Adrenal gland (tissue), 12 donors: Measurements from ENCODE around the gene RTP5. TPM values are rescaled to one million over a fixed set of nuclear protein-coding genes. Genes with fewer than 3 reads are reported as not detected.

Experiments
- DNase-seq, 7 donors: peaks; one replicate each; pipeline ENCODE4 v3.0.0-alpha.2; 2019 to 2020
- H3K27ac ChIP-seq, 5 donors: fragments of 200-600 bp; sonication (generic) in 4 of 5; 1 replicate in 3 of 5; 2 replicates in 2 of 5; pipeline versions ENCODE4 v1.5.1 to v1.8.0; 2016 to 2020; ENCODE audit warnings: mild to moderate bottlenecking in 1 of 5
- H3K27me3 ChIP-seq: fragments of 200-600 bp; 2 replicates; pipeline ENCODE4 v1.8.0; 2021
- H3K36me3 ChIP-seq, 2 donors: fragments of 200-600 bp; replicated peaks in 1 of 2; 1 replicate in 1 of 2; 2 replicates in 1 of 2; pipeline versions ENCODE4 v1.5.1 to v1.8.0; 2018 to 2022
- H3K4me1 ChIP-seq, 2 donors: fragments of 200-600 bp; replicated peaks in 1 of 2; 1 replicate in 1 of 2; 2 replicates in 1 of 2; pipeline versions ENCODE4 v1.5.1 to v1.8.0; 2018 to 2021
- H3K4me3 ChIP-seq, 4 donors: fragments of 200-600 bp; sonication (generic) in 3 of 4; one replicate each; pipeline ENCODE4 v1.5.1; 2016 to 2018
- H3K9me3 ChIP-seq, 3 donors: fragments of 200-600 bp; sonication (generic) in 1 of 3; replicated peaks in 1 of 3; 1 replicate in 2 of 3; 2 replicates in 1 of 3; pipeline versions ENCODE4 v1.5.1 to v1.8.0; 2016 to 2021
- POLR2A ChIP-seq, 2 donors: fragments of 450-650 bp; IDR thresholded peaks; one replicate each; pipeline ENCODE4 v1.6.1; 2017; ENCODE audit warnings: antibody characterized with exemption in 2 of 2, mild to moderate bottlenecking in 2 of 2, moderate library complexity in 1 of 2
- WGBS, 4 donors: extraction: QIAGEN DNeasy Blood & Tissue Kit in 2 of 4; methylation state at CpG; one replicate each; pipeline versions ENCODE4 v1.1.5 to v1.1.7; 2013 to 2017; 5-methylcytosine and 5-hydroxymethylcytosine counted together
- intact Hi-C, 2 donors: fragments of 100-400 bp; cut with DNase I; formaldehyde crosslinking; loops; one replicate each; pipeline versions ENCODE4 v1.14.1 to v1.15.0; 2022 to 2023
- polyA plus RNA-seq, 3 donors: library from polyadenylated mRNA; stranded (reverse); fragments of 200-250 nt in 2 of 3; fragments of 350-450 nt in 1 of 3; fragmentation: Illumina TruSeq in 1 of 3; extraction: RNeasy Lipid Tissue Mini Kit (QIAGEN cat#74804) in 1 of 3; gene quantifications; one replicate each; pipeline ENCODE4 v1.2.3, GENCODE V29; 2013 to 2014
- total RNA-seq, 9 donors: library from RNA; depleted of rRNA in 4 of 9; stranded (reverse); fragments of >200 nt in 4 of 9; fragments of 120-200 nt in 1 of 9; fragmentation: NEBNext Ultra II Directional in 1 of 9; extraction: Animal tissue kit (Norgen Biotek cat#: 25700) in 1 of 9; gene quantifications; one replicate each; pipeline versions ENCODE4 v1.1.0 to v1.2.4, GENCODE V29; 2013 to 2023
- TF ChIP-seq, protein P1 (sequence below), 6 experiments: fragments of 450-650 bp in 4 of 6; fragments of 200-600 bp in 2 of 6; sonication (generic) in 1 of 6; IDR thresholded peaks; 1 replicate in 5 of 6; 2 replicates in 1 of 6; pipeline versions ENCODE4 v1.5.1 to v1.8.0; 2016 to 2021; ENCODE audit warnings: antibody characterized with exemption in 6 of 6, mild to moderate bottlenecking in 2 of 6, moderate library complexity in 1 of 6
- donor health status: healthy with polysubstance abuse.
- donor health status: Bipolar disorder and iron deficiency.
- donor health status: DM: yes; HTN: yes; CAD: no.
- donor health status: DM: no; HTN: no; CAD: no.
- donor health status: DM: no; HTN: no; CAD: no.
- donor health status: DM: yes; HTN: yes; CAD: no.

Gene RTP5
- total and polyA plus RNA-seq, 12 donors: 0.07 to 0.56 (median 0.11) TPM; not detected in 9

DNA sequence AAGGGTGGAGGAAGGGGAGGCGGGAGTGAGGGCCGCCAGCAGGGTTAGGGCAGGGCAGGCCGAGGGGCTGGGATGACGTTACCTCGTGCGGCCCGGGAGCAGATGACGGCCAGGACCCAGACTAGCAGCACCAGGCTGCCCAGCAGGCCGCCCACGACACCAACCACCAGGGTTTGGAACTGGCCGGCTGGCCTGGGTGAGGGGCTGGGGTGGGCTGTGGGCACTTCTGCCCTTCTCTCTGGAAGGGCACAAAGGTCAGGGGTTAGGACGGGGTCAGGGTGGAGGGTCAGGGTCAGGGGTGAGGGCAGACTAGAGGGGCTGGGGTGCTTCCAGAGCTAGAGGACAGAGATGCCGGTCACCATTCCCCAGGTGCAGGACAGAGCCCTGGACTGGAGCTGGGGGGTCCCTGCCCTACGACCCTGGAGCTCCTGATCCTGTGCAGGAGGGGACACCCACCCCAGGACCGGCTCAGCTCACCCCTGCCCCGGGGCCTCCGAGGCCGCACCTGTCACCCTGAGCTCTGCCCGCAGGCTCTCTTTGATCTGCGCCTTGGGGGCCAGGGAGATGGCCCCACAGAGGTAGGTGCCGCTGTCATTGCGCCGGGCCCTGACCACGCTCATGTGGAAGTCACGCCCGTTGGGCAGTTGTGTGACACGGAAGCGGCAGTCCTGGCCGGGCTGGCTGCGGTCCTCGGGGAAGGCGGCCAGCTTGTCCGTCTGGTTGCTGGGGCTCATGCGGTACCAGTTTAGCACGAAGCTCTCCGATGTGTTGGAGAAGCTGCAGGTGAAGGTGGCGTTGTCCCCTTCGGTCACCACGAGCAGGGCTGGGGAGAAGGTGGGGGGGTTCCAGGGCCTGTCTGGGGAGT is 17.2 kb upstream of the RTP5 start:
- no peak overlapping the region for H3K4me3 ChIP-seq
- H3K4me1 ChIP-seq: no peaks in the 10 kb centered on the region
- 84 to 91% (median 89%) methylated on average over 16 to 39 of the region's 39 CpGs for WGBS, 4 donors
- TF ChIP-seq, protein P1, sequence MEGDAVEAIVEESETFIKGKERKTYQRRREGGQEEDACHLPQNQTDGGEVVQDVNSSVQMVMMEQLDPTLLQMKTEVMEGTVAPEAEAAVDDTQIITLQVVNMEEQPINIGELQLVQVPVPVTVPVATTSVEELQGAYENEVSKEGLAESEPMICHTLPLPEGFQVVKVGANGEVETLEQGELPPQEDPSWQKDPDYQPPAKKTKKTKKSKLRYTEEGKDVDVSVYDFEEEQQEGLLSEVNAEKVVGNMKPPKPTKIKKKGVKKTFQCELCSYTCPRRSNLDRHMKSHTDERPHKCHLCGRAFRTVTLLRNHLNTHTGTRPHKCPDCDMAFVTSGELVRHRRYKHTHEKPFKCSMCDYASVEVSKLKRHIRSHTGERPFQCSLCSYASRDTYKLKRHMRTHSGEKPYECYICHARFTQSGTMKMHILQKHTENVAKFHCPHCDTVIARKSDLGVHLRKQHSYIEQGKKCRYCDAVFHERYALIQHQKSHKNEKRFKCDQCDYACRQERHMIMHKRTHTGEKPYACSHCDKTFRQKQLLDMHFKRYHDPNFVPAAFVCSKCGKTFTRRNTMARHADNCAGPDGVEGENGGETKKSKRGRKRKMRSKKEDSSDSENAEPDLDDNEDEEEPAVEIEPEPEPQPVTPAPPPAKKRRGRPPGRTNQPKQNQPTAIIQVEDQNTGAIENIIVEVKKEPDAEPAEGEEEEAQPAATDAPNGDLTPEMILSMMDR (IDR thresholded peaks at IDR 0.05): no peak
- no peak for TF ChIP-seq POLR2A (IDR thresholded peaks at IDR 0.05)
- H3K27ac ChIP-seq: no peak overlapping the region
- intact Hi-C loops: no loop called here
- no peaks in the 10 kb centered on the region for H3K27me3 ChIP-seq
- DNase-seq: peak in 3 of 7 donors; percentile 9 to 24 (median 13)
- H3K9me3 ChIP-seq: no peaks in the 10 kb centered on the region
- H3K36me3 ChIP-seq: no peaks in the 10 kb centered on the region

DNA sequence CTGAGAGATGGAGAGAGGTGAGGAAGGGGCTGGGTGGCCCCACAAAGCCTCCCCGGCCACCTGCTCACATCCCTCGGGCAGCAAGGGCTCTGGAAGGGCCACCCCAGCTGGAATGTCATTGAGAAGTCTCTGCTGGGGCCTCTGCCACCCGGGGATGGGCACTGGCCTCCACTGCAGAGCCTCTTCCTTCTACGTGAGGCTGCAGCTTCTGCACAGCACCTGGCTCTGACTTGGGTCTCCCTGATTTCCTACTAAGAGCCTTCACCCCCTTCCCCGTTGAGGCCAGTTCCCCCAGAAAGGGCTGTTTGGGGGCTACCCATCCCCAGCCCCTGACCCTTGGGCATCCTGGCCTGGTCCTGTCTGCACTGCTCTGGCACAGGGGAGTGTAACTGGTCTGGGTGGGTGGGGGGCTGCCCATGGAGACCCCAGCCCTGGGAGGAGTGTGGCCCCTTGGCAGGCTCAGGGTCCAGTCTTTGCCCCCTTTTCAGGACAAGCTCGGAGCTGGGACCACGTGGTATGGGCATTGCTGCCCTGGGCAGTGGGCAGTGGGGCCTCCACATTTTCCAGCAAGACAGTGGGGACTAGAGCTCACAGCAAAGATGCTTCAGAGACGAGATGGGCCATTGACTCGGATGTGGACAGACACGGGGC is 16.4 kb upstream of the RTP5 start:
- intact Hi-C loops: no loop called here
- Histone ChIP-seq H3K4me3 (no peak overlapping the region), H3K27ac (no peak overlapping the region), H3K27me3 (no peaks in the 10 kb centered on the region), H3K9me3 (no peaks in the 10 kb centered on the region), H3K4me1 (no peaks in the 10 kb centered on the region), H3K36me3 (no peaks in the 10 kb centered on the region)
- WGBS, 4 donors: 82 to 92% (median 88%) methylated on average over 7 to 10 of the region's 10 CpGs
- no peak for TF ChIP-seq POLR2A (IDR thresholded peaks at IDR 0.05)
- TF ChIP-seq, protein P1 (IDR thresholded peaks at IDR 0.05): no peak
- DNase-seq: peak in 1 of 7 donors; percentile 10

DNA sequence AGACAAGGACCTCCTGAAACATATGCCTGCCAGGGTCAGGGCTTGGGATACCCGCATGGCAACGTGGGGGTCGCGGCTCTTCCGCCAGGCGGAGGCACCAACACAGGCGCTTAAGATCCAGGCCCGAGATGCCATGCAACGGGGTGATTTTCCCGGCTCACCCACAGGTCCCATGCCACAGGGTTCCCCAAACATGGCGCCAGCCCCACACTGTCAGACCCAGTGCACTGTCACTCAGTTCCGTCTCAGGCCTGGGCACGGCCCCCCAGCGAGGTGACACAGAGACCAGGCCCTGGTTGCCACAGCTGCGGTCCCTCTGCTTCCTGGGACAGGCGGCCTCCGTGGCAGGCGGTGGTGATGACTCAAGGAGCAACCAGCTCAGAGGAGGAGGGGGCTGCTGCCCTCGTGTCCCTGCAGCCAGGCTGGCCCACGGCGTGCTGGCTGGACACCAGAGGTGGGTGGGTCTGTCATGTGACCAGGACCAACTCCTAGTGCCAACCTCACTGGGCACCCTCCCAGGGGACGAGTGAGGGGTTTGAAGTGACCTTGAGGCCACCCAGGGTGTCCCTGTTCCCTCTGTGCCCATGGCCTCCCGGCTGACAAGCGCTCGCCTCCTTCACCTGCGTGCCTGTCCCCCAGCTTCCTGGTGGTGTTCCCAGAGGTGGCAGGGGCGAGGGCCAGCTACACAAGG is 15.7 kb upstream of the RTP5 start:
- WGBS, 4 donors: 59 to 92% (median 65%) methylated on average over 5 to 27 of the region's 27 CpGs
- peak in 6 of 7 donors; percentile 33 to 68 (median 52) for DNase-seq
- no peaks in the 10 kb centered on the region for H3K36me3 ChIP-seq
- intact Hi-C loops: no loop called here
- no peaks in the 10 kb centered on the region for H3K4me1 ChIP-seq
- no peak for TF ChIP-seq POLR2A (IDR thresholded peaks at IDR 0.05)
- TF ChIP-seq, protein P1 (IDR thresholded peaks at IDR 0.05): no peak
- H3K27me3 ChIP-seq: no peaks in the 10 kb centered on the region
- no peak overlapping the region for H3K27ac ChIP-seq
- no peaks in the 10 kb centered on the region for H3K9me3 ChIP-seq
- no peak overlapping the region for H3K4me3 ChIP-seq
